IPS-18c (cell line): Measurements from ENCODE around the gene SEMA3D.

Experiments
- H3K4me3 ChIP-seq: 2 replicates; pipeline ENCODE4 v1.7.0; 2013; ENCODE audit warnings: low read depth, mild to moderate bottlenecking, low read length, moderate library complexity; ENCODE audit not compliant: insufficient read depth
- H3K9me3 ChIP-seq: one replicate; pipeline ENCODE4 v1.6.1; 2013; ENCODE audit warnings: mild to moderate bottlenecking, low read length, moderate library complexity; ENCODE audit not compliant: control insufficient read depth, insufficient read depth

SEMA3D gene

GRCh38 chr7:85156661-85157208 is 30.1 kb downstream of the SEMA3D start:
- H3K4me3 ChIP-seq = no peak overlapping the region
- no peaks in the 10 kb centered on the region for H3K9me3 ChIP-seq

- Histone ChIP-seq H3K4me3 (no peak overlapping the region), H3K9me3 (no peaks in the 10 kb centered on the region)
These were observed 32.4 kb downstream of the SEMA3D start for GRCh38 chr7:85154282-85154937.

- H3K9me3 ChIP-seq = no peaks in the 10 kb centered on the region
- no peak overlapping the region for H3K4me3 ChIP-seq
These were observed 33.1 kb downstream of the SEMA3D start for GRCh38 chr7:85153715-85154114.

- Histone ChIP-seq H3K9me3 (no peaks in the 10 kb centered on the region), H3K4me3 (no peak overlapping the region)
These were observed 36.2 kb downstream of the SEMA3D start for GRCh38 chr7:85150624-85151023.

GRCh38 chr7:85144771-85145170 is 42.1 kb downstream of the SEMA3D start:
- H3K4me3 ChIP-seq = no peak overlapping the region
- H3K9me3 ChIP-seq = no peaks in the 10 kb centered on the region

DNA sequence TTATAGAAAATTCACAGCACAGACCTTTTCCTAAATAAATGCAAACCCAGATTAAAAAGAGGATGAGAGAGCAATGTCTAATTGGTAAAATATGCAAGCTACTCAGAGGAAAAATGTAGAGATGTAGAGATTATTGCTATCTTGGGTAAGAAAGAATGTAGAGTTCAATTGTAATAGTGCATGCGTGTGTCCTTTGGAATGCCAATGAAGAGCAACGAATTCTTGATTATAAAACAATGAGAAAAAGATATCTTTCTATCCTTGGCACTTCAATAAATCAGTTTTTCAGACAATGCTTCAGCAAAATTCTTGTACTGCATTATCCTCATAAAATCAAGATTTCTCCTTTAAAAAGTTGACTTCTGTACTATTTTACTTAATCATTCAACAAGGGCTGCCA is 50.9 kb downstream of the SEMA3D start:
- Histone ChIP-seq H3K9me3 (no peaks in the 10 kb centered on the region), H3K4me3 (no peak overlapping the region)

DNA sequence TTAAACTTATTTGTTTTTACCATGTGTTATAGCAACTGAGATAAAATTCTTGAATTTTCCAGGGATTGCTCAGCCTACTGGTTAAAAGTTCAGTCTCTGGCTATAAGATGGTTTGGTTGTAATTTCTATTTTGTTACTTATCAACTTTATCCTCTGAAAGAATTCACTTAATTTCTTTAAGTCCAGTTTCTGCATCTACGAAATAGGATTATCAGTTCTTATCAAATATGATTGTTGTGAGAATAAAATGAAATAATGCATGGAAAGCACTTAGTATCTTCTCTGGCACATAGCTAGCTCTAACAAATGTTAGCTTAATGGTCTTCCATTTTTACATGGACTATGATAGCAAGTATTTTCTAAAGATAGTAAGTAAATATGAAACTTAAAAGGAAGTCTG is 53.3 kb downstream of the SEMA3D start:
- Histone ChIP-seq H3K9me3 (no peaks in the 10 kb centered on the region), H3K4me3 (no peak overlapping the region)

- Histone ChIP-seq H3K4me3 (no peak overlapping the region), H3K9me3 (no peaks in the 10 kb centered on the region)
These were observed 53.9 kb downstream of the SEMA3D start for GRCh38 chr7:85133006-85133405.

GRCh38 chr7:85130702-85131101 is 56.2 kb downstream of the SEMA3D start:
- Histone ChIP-seq H3K4me3 (no peak overlapping the region), H3K9me3 (no peaks in the 10 kb centered on the region)

- Histone ChIP-seq H3K4me3 (no peak overlapping the region), H3K9me3 (no peaks in the 10 kb centered on the region)
These were observed 60.5 kb downstream of the SEMA3D start for GRCh38 chr7:85126383-85126782.

DNA sequence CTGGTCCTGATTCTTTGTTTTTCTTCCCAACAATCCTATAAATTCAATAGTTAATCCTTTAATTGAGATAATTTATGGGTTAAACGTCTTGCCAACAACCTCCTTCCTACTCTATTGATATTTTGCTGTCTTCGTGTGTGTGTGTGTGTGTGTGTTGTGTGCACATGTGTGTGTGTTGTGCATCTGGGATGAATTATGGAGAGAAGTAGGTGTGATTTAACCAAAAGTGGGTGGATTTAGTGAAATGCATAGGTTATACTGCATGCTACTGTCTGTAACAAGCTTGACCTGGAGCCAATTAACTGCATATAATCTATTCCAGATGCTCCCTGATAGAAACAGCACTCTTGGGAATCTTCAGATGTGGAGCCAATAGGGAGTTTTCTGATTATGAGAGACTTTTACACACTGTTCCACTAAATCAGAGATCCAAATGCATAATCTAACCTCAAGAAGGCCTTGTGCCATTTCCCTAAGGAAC is 61.2 kb downstream of the SEMA3D start:
- H3K4me3 ChIP-seq = no peak overlapping the region
- no peaks in the 10 kb centered on the region for H3K9me3 ChIP-seq

- Histone ChIP-seq H3K9me3 (no peaks in the 10 kb centered on the region), H3K4me3 (no peak overlapping the region)
These were observed 61.7 kb downstream of the SEMA3D start for GRCh38 chr7:85125176-85125575.

DNA sequence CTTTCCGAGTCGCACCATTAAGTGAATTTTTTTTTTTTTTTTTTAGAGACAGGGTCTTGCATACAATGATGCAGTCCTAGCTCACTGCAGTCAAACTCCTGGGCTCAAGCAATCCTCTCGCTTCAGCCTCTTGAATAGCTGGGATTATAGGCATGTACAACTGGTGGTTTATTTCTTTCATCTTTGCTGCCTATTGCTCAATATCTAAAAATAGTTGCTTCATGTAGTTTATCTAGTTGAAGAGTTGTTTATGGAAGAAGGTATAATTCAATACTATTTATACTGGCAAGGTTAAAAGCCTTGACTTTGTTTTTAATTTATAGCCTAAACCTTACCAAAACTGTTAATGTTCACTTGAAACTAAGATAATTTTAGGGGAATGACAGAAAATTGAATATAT is 66.9 kb downstream of the SEMA3D start:
- no peak overlapping the region for H3K4me3 ChIP-seq
- H3K9me3 ChIP-seq = no peaks in the 10 kb centered on the region

DNA sequence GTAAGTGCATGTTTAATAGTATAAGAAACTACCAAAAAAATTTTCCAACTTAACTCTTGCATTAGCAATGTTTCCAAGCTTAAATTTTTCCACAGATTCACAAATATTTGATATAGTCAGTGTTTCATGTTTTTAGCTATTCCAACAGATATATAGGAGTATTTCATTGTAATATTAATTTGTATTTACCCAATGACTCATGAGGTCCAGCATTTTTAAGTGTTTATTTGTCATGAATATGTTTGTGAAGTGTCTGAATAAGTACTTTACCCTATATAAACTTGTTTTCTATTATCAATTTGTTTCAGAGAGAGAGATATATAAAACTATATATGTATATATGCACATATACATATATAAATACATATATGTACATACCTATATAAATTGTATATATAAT is 71.0 kb downstream of the SEMA3D start:
- H3K9me3 ChIP-seq = no peaks in the 10 kb centered on the region
- H3K4me3 ChIP-seq = no peak overlapping the region

GRCh38 chr7:85115006-85115405 is 71.8 kb downstream of the SEMA3D start:
- no peaks in the 10 kb centered on the region for H3K9me3 ChIP-seq

GRCh38 chr7:85114342-85114741 is 72.5 kb downstream of the SEMA3D start:
- Histone ChIP-seq H3K9me3 (no peaks in the 10 kb centered on the region), H3K4me3 (no peak overlapping the region)

More at GRCh38 chr7:85115006-85115405, 71.8 kb downstream of the SEMA3D start:
- no peak overlapping the region for H3K4me3 ChIP-seq

DNA sequence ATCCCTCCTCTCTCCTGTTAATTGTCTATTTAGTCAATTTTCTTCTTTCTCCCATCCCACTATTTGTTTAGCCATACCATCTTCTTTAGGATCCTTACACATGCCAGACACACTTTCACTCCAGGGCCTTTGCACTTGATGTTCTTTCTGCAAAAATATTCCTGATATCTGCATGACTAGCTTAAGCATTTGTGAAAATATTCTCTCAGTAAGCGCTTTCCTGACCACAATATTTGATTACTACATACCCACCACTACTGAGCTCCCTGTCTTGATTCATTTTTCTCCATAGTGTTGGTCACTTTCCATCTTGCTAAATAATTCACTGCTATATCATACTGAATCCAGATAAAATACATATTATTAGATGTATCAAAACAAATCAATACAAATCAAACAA is 75.1 kb downstream of the SEMA3D start:
- H3K4me3 ChIP-seq = no peak overlapping the region
- H3K9me3 ChIP-seq = no peaks in the 10 kb centered on the region

- Histone ChIP-seq H3K9me3 (no peaks in the 10 kb centered on the region), H3K4me3 (no peak overlapping the region)
These were observed 80.1 kb downstream of the SEMA3D start for GRCh38 chr7:85106719-85107118.
